Left renal pelvis (tissue), 4 donors: ENCODE measurements around the gene ATXN1L. TPM values are rescaled to one million over a fixed set of nuclear protein-coding genes. Genes with fewer than 3 reads are reported as not detected.
"Not testable (repeated sequence)": the region's sequence is repeated elsewhere in the genome, so short reads cannot be mapped to it uniquely, and the experiment has no call there.

Source experiments
- DNase-seq, 4 donors: peaks; one replicate each; pipeline ENCODE4 v3.0.0-alpha.2; 2013; ENCODE audit warnings: low read depth in 4 of 4, low spot score in 3 of 4
- polyA plus RNA-seq, 4 donors: library from polyadenylated mRNA; unstranded; fragments of 120-200 nt; gene quantifications; one replicate each; pipeline ENCODE4 v1.2.1, GENCODE V29; 2013; ENCODE audit not compliant: insufficient read length in 4 of 4

The ATXN1L gene
- polyA plus RNA-seq: 10 to 100 TPM; 30.9 to 36.0 (median 35.0) TPM

DNA sequence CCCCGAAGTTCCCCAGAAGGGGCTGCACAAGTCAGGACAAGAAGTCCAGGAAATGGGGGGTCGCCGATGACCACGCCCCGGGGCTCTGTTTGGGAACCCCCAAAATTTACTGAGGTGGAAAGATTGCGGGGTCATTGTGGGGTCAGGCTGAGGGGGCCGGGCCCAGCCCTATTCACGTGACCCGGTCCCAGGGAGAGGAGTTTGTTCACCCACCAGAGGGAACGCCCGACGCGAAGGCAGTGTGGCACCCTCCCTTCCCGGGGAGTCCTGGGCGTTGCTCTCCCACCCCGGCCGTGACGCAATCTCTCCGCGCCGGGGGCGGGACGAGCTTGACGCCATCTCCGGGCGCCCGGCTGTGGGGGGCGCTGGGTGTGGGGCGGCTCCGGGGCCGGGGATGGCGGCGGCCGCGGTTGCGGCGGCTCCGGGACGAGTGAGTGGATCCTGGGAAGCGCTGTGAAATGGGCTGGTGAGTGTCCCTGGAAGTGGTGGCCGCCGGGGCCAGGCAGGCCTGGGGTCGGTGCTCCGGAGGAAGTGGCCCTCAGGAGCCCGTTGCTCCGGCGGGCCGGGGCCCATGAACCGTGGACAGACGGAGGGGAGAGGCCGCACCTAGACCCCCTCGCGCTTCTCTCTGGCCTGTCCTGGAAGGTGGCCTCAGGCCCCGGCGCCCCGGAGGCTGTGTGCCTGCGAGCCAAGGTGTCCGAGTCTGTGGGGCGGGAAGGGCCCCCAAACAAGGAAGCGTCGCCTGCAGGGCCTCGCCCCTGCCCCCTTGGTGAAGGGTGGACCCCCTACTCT, at the start of gene ATXN1L:
TSS of gene ATXN1L (plus strand) at position 338 of the 792 bp plus-strand sequence. CDS start 3,765 bp downstream, outside the sequence.
- DNase-seq: peak; percentile 68 to 87 (median 83)

DNA sequence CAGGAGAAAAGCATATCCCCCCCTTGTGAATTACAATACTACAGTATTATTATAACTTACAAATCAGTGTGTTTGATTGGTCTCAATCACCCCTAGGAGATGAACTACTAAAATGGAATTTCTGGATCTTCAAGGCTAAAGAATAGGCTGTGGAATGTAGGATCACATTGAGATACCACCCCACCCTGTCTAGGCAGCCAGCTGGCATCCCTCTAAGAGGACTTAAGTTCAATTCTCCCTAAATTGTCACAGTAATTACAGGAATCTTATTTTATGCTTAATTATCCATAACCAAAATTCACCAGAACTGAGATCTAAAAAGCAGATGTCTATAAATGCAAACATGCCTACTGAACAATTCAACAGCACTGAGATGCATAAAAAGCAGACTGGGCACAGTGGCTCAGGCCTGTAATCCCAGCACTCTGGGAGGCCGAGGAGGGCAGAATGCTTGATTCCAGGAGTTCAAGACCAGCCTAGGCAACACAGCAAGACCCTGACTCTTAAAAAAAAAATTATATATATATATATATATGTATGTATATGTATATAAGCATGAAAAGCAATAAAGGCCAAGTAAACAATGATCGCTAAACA, 49.2 kb upstream of the ATXN1L start:
- DNase-seq: no peak

- no peak for DNase-seq
Measured at GRCh38 chr16:71803305-71803690, 42.5 kb upstream of the ATXN1L start.

GRCh38 chr16:71807905-71808592, 37.7 kb upstream of the ATXN1L start:
- DNase-seq: peak in 2 of 4 donors; percentile 2 to 18

DNA sequence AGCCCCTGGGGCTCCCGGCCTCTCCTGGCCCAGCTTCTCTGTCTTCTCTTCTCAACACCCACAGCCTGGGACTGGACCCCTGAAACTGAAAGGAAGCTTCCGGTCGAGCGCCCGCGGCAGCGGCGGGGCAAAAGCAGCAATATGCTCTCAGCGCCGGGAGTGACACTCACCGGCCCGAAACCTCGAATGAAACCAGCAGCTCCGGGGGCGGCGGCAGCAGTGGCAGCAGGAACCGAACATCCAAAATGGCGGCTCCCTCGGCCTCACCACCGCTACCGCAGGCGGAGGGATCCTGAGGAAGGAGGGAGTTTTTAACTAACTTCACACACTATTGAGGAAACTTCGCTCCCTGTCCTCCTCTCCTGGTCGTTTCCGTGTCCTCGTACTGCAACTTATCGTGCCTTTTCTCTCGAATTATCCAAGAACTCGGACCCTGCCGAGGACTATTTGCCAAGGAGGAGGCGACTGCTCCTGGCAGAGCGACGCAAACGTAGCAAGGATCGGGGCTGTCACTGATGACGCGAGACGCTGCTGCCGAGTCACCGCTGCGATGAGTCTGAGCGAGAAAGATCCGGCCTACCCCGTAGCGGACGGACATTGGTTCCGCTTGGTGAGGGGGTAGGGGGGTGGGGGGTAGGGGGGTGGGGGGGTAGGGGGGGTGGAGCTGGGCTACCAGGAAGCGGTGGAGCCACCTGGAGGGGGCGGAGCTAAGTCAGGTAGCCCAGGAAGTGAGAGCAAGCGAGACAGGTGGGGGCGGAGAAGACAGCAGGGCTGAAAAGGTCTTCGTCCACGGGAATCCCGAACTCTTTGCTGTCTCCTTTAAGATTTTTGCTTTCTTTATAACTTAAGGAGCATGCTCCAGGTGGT, 37.0 kb upstream of the ATXN1L start, which contains the start of gene AP1G1:
TSS of gene AP1G1 (minus strand) at position 242 of the 867 bp plus-strand sequence. CDS start 19,355 bp downstream, outside the sequence.
- DNase-seq: peak; percentile 94 to 99 (median 96)

DNA sequence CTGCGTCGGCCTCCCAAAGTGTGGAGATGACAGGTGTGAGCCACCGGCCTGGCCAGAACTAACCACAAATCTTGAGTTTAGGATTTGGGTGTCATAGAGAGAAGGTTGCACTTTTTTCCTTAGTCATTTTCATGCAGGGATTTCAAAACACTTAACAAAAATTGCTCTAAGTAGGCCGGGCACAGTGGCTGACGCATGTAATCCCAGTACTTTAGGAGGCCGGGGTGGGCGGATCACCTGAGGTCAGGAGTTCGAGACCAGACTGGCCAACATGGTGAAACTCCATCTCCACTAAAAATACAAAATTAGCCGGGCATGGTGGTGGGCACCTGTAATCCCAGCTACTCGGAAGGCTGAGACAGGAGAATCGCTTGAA, 35.6 kb upstream of the ATXN1L start:
- not testable (repeated sequence) for DNase-seq

- no peak for DNase-seq
Measured at GRCh38 chr16:71811261-71811803, 34.4 kb upstream of the ATXN1L start.

DNA sequence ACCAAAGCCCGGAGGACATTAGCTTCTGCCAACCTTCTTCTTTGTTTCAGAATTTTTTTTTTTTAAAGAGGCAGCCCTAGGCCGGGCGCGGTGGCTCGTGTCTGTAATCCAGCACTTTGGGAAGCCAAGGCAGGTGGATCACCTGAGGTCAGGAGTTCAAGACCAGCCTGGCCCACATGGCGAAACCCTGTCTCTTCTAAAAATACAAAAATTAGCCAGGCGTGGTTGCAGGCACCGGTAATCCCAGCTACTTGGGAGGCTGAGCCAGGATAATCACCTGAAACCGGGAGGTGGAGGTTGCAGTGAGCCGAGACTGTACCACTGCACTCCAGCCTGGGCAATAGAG, 28.6 kb upstream of the ATXN1L start:
- DNase-seq: not testable (repeated sequence)

- DNase-seq: no peak
Measured at GRCh38 chr16:71826533-71827017, 19.2 kb upstream of the ATXN1L start.

- no peak for DNase-seq
Measured at GRCh38 chr16:71830359-71830758, 15.4 kb upstream of the ATXN1L start.

DNA sequence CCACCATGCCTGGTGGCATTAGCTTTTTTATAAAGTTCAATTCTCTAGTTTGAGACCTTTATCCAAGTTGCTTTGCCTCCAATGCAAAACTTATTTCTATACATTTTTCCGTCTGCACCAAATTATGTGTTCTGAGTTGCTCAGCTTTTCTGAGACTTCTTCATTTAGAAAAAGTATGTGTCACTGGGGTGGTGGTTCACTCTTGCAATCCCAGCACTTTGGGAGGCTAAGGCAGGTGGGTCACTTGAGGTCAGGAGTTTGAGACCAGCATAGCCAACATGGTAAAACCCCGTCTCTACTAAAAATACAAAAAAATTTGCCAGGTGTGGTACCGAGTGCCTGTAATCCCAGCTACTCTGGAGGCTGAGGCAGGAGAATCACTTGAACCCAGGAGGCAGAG, 14.1 kb upstream of the ATXN1L start:
- DNase-seq: not testable (repeated sequence)

GRCh38 chr16:71832112-71832511, 13.7 kb upstream of the ATXN1L start:
- not testable (repeated sequence) for DNase-seq

GRCh38 chr16:71834291-71834690, 11.5 kb upstream of the ATXN1L start:
- no peak for DNase-seq

- DNase-seq: no peak
Measured at GRCh38 chr16:71837150-71837549, 8.6 kb upstream of the ATXN1L start.

DNA sequence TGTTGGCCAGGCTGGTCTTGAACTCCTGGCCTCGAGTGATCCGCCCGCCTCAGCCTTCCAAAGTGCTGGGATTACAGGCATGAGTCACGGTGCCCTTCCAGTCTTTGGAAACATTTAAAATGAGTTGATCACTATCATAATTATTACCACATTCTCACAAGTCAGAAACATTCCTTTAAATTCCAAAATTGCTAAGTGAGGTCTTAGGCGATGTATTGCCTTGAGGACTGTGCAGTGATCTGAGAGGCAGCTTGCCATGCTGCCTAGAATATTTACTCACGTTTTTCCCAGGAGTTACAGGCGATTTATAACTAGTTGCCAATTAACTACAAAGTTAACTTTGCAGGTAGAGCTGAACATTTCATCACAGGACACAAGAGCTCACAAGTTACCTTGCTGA, 5.7 kb upstream of the ATXN1L start:
- no peak for DNase-seq

GRCh38 chr16:71843572-71843971, 2.2 kb upstream of the ATXN1L start:
- DNase-seq: no peak

DNA sequence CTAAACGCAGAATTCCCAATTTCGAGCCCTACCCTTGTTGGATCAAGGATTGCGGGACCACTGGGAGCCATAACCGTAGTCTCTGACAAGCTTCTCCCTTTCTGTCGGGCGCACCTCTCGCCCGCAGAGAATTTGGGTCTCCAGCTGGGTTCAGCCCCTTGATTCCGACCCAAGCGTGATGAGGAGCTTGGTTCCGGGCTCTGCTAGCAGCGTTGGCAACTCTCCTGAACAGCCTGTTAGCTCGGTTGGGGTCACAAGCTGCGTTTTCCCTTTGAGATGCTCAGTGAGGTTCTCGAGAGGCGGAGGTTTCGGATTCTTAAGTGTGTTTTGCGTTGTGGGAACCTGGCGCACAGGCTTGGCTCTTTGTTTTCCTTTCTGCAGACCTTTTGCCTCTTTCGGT, 655 bp downstream of the ATXN1L start:
- no peak for DNase-seq

DNA sequence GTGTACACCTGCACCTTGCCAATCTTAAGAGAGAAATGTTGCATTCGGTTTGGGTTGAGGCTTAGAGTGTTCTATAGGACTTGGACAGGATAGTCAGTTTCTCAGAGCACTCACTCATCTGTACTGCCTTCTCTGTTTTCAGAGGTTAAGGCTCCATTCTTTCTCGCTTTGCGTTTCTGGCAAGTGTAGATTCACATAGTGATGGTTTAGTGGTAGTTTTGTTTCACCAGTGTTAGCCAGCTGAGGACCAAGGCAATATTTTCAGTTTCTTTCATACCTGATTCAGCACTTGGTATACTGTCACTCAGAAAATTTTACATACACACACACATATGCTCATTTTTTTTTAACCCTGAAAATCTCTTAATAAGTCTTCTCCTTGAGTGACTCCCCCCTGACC, 1.3 kb downstream of the ATXN1L start:
- no peak for DNase-seq

- no peak for DNase-seq
Measured at GRCh38 chr16:71848622-71849021, 2.8 kb downstream of the ATXN1L start.

DNA sequence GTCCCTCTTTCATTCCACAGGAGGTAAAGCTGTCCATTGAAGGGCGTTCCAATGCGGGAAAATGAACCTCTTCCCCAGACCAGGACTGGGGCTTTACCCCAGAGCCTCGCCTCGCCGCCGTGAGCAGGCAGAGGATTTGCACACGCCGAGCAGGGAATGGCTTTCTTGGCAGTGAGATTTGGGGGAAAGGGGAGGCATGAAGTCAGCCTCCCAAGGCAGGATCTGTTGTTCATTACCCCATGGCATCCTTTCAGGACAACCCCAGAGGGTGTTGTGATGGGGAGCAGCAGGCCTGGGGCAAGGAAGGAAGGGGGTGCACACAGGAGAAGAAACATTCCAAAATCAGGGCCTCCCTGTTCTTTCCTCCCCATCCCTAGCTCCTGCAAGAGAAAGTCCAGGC, 6.0 kb downstream of the ATXN1L start:
- DNase-seq: no peak
